WERI-Rb-1 (cell line): ENCODE results near the gene TRIB2.

ENCODE experiments used
- DNase-seq: peaks from one replicate; pipeline ENCODE4 v3.0.0-alpha.2; 2020
- H3K27ac ChIP-seq: fragments of 250-450 bp; sonication (Bioruptor Pico); 2 replicates; pipeline ENCODE4 v1.5.1; 2020; ENCODE audit warnings: mild to moderate bottlenecking, moderate library complexity
- H3K27me3 ChIP-seq: fragments of 250-450 bp; sonication (Bioruptor Pico); 2 replicates; pipeline ENCODE4 v1.5.1; 2021; ENCODE audit warnings: mild to moderate bottlenecking, low read depth, moderate library complexity; ENCODE audit not compliant: insufficient read depth, severe bottlenecking
- H3K36me3 ChIP-seq: fragments of 250-450 bp; sonication (Bioruptor Pico); 2 replicates; pipeline ENCODE4 v1.5.1; 2020; ENCODE audit warnings: mild to moderate bottlenecking, moderate library complexity
- H3K4me3 ChIP-seq: 2 replicates; pipeline ENCODE4 v1.5.1; 2011; ENCODE audit warnings: low read depth, mild to moderate bottlenecking, control low read depth, low read length
- H3K9me3 ChIP-seq: fragments of 250-450 bp; sonication (Bioruptor Pico); 2 replicates; pipeline ENCODE4 v1.5.1; 2021; ENCODE audit warnings: mild to moderate bottlenecking, moderate library complexity; ENCODE audit not compliant: severe bottlenecking
- TF ChIP-seq, protein P1 (sequence below): IDR thresholded peaks from 2 replicates; pipeline ENCODE4 v1.5.1; 2011; ENCODE audit warnings: low read depth, mild to moderate bottlenecking, control low read depth, inconsistent platforms, low read length

Gene TRIB2

DNA sequence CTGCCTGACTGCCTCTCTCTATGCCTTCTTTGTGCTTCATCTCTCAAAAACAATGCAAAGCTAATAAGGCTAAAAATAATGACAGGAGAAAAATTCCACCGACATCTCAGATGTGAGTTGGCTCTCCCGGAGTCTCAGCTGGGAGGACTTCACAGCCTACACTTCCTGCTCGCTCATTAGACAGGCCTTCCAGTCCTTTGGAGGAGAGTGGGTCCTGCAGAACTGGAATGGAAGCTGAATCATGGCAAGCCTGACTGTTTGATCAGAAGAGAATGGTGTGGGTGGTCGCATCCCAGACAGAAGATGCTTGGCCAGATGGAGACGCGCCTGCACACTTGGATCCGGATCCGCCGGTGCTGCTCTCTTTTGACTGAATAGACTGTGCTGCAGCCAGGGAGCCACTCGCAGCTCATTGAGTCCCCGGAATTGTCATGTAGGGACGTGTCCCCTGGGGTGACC is 49.7 kb downstream of the TRIB2 start:
- no peak for DNase-seq
- Histone ChIP-seq H3K4me3 (no peak overlapping the region), H3K9me3 (no peaks in the 10 kb centered on the region), H3K36me3 (no peaks in the 10 kb centered on the region), H3K27ac (no peak overlapping the region), H3K27me3 (no peaks in the 10 kb centered on the region)
- TF ChIP-seq, protein P1, sequence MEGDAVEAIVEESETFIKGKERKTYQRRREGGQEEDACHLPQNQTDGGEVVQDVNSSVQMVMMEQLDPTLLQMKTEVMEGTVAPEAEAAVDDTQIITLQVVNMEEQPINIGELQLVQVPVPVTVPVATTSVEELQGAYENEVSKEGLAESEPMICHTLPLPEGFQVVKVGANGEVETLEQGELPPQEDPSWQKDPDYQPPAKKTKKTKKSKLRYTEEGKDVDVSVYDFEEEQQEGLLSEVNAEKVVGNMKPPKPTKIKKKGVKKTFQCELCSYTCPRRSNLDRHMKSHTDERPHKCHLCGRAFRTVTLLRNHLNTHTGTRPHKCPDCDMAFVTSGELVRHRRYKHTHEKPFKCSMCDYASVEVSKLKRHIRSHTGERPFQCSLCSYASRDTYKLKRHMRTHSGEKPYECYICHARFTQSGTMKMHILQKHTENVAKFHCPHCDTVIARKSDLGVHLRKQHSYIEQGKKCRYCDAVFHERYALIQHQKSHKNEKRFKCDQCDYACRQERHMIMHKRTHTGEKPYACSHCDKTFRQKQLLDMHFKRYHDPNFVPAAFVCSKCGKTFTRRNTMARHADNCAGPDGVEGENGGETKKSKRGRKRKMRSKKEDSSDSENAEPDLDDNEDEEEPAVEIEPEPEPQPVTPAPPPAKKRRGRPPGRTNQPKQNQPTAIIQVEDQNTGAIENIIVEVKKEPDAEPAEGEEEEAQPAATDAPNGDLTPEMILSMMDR, result no peak

DNA sequence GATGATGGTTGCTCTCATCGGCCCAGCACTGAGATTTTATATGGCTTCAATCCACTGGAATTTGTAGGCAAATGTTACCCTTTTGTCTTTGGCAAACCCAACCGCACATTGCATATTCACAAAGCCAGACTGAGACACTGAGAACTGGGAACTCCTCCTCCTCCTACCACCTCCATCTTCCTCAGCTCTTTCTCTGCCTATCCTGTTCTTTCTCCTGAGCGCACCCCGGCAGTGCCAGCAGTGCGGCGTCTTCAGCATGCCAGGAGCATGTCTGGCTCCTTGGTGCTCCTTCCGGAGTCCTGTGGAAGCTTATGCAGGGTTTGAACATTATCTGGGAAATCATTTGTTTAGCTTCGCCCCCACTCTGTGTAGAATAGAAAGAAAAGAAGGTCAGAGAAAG is 50.8 kb downstream of the TRIB2 start:
- Histone ChIP-seq H3K4me3 (no peak overlapping the region), H3K27me3 (no peaks in the 10 kb centered on the region), H3K9me3 (no peaks in the 10 kb centered on the region), H3K27ac (no peak overlapping the region), H3K36me3 (no peaks in the 10 kb centered on the region)
- DNase-seq, result no peak
- TF ChIP-seq, protein P1, result no peak

DNA sequence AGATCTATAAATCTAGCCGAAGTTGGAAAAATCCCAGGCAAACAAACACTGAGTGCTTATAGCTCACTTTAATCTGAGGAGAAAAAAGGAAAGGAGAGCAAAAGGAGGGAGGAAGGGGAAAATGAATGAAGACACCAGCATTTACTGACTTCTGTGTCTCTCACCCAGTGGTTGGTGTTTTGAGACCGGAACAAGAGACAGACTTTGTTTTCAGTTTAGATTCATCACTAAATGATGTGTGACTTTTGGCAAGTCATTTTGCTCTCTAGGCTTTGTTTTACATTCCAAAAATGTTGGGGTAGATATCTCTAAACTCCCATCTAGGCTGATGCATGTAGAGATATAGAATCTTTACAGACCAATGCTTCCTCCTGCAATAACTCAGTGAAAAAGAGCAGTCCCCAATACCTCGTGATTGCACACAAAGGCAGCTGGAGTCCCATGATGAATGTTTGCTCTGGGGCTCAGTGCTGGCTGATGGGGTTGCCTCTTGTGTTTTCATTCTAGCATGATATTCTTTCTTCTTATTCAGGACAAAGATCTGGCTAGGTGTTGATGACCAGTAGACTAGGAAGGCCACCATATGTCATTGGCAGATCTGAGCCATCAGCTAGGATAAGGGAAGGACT is 51.4 kb downstream of the TRIB2 start:
- Histone ChIP-seq H3K36me3 (no peaks in the 10 kb centered on the region), H3K27ac (no peak overlapping the region), H3K9me3 (no peaks in the 10 kb centered on the region), H3K27me3 (no peaks in the 10 kb centered on the region), H3K4me3 (no peak overlapping the region)
- TF ChIP-seq, protein P1, result no peak
- no peak for DNase-seq

DNA sequence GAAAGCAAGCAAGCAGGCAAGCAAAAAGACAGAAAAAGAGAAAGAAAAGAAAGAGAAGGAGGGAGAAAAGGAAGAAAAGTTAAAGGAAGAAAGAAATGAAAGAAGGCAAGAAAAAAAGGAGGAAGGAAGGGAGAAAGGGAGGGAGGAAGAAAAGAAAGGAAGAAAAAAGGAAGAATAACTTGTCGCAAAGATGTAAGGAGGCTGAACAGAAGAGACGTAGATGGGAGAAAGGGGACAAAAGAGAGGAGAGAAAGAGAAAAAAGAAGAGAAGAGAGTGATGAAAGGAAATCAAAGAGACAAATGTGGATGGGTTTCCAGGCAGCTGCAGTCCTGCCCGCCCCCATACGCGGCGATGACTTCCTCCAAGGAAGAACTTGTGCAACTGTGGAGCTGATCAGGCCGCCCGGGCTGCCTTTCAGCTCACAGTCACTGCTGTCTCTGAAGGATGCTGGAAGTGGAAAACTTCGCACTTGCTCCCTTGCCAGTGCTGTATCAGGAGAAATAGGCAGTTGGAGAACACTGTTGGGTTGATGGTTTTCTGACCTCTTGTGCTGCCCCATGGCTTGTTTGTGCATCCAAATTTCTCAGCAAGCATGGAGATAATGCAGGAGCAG is 52.9 kb downstream of the TRIB2 start:
- H3K4me3 ChIP-seq, result no peak overlapping the region
- no peaks in the 10 kb centered on the region for H3K9me3 ChIP-seq
- TF ChIP-seq, protein P1, result no peak
- H3K27me3 ChIP-seq, result no peaks in the 10 kb centered on the region
- no peak for DNase-seq
- no peaks in the 10 kb centered on the region for H3K36me3 ChIP-seq
- no peak overlapping the region for H3K27ac ChIP-seq

DNA sequence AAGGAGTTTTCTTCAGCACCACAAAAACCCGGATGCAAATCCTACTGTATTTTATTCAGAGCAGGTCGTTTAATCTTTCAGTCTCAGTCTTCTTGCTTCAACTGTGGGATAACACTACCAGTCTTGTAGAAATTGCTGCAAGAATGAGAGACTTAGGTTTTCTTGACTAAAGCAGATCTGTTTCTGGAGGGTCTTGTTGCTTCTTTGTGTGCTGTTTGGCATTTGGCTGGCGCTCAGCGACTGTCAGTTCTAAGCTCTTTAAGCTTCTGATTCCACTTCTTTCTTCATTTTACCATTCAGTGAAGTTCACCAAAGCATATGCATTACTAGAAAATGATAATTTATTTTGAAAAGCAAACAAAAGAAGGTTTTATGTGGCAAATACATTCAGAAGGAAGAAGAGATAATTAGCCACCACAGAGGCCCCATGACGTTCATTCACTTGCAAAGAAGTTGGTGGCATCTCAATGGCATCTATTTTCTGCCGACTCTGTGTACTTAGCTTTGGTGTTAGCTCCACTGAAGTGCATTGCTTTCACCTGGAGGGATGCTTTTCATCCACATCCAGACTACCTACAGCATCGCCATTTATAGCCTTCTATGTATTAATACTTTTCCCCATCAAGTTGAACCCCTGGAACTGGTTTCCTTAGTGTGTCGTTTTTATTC is 53.7 kb downstream of the TRIB2 start:
- no peaks in the 10 kb centered on the region for H3K27me3 ChIP-seq
- H3K4me3 ChIP-seq, result no peak overlapping the region
- no peak for DNase-seq
- no peaks in the 10 kb centered on the region for H3K36me3 ChIP-seq
- no peak overlapping the region for H3K27ac ChIP-seq
- H3K9me3 ChIP-seq, result no peaks in the 10 kb centered on the region
- TF ChIP-seq, protein P1, result no peak
